ENCODE data around the gene CFAP97. TPM values are rescaled to one million over a fixed set of nuclear protein-coding genes. Genes with fewer than 3 reads are reported as not detected.
A peak's percentile ranks its signal among the peaks of the same experiment; 100 is the strongest.
"Not testable (repeated sequence)": the region's sequence is repeated elsewhere in the genome, so short reads cannot be mapped to it uniquely, and the experiment has no call there.

The CFAP97 gene
- polyA plus RNA-seq (ENCODE audit: insufficient read length in 10 of 10) = 10 to 100 TPM; 22.4 to 40.9 (median 28.8) TPM
- long read RNA-seq, donor 1, partial matches to known transcripts = 8 of 9 reads
- long read RNA-seq, donor 1, other reads (novel, unspliced or antisense) = 0 of 9 reads
- long read RNA-seq, donor 2, full-length matches to known transcripts = 2 of 2 reads
- long read RNA-seq, donor 2, partial matches to known transcripts = 0 of 2 reads
- long read RNA-seq, donor 2, other reads (novel, unspliced or antisense) = 0 of 2 reads
- long read RNA-seq, donor 3 = 0 reads
- long read RNA-seq, donor 4, full-length matches to known transcripts = 5 of 5 reads
- long read RNA-seq, donor 4, partial matches to known transcripts = 0 of 5 reads
- long read RNA-seq, donor 4, other reads (novel, unspliced or antisense) = 0 of 5 reads
- long read RNA-seq, donor 5, full-length matches to known transcripts = 3 of 3 reads
- long read RNA-seq, donor 5, partial matches to known transcripts = 0 of 3 reads
- long read RNA-seq, donor 5, other reads (novel, unspliced or antisense) = 0 of 3 reads
- long read RNA-seq, donor 6, full-length matches to known transcripts = 7 of 7 reads
- long read RNA-seq, donor 6, partial matches to known transcripts = 0 of 7 reads
- long read RNA-seq, donor 6, other reads (novel, unspliced or antisense) = 0 of 7 reads
- long read RNA-seq, donor 7, full-length matches to known transcripts = 4 of 4 reads
- long read RNA-seq, donor 7, partial matches to known transcripts = 0 of 4 reads
- long read RNA-seq, donor 7, other reads (novel, unspliced or antisense) = 0 of 4 reads
- long read RNA-seq, donor 8, full-length matches to known transcripts = 3 of 9 reads
- long read RNA-seq, donor 8, partial matches to known transcripts = 6 of 9 reads
- long read RNA-seq, donor 8, other reads (novel, unspliced or antisense) = 0 of 9 reads
- long read RNA-seq, donor 9, full-length matches to known transcripts = 1 of 1 reads
- long read RNA-seq, donor 9, partial matches to known transcripts = 0 of 1 reads
- long read RNA-seq, donor 9, other reads (novel, unspliced or antisense) = 0 of 1 reads

- DNase-seq = peak; percentile 88 to 96 (median 91)
These were observed at the start of gene CFAP97 for GRCh38 chr4:185203486-185204237. CFAP97 (minus strand) TSS chr4:185204000; CDS start chr4:185191196, 12,804 bp downstream.

DNA sequence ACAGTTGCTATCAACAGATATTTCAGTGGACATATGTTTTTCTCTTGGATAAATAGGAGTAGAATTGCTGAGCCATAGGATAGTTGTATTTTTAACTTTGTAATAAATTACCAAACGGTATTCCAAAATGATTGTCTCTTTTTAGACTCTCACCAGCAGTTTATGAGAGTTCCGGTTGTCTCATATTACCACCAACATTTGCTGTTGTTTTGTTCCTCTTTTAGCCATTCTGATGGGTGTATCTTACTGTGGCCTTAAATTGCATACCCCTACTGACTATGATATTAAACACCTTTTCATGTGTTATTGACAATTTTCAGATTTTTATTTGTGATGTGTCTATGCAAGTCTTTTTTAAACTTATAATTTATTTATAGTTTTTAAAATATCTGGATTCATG is 45.3 kb upstream of the CFAP97 start:
- DNase-seq = no peak

- no peak for DNase-seq
These were observed 44.7 kb upstream of the CFAP97 start for GRCh38 chr4:185248393-185249039.

DNA sequence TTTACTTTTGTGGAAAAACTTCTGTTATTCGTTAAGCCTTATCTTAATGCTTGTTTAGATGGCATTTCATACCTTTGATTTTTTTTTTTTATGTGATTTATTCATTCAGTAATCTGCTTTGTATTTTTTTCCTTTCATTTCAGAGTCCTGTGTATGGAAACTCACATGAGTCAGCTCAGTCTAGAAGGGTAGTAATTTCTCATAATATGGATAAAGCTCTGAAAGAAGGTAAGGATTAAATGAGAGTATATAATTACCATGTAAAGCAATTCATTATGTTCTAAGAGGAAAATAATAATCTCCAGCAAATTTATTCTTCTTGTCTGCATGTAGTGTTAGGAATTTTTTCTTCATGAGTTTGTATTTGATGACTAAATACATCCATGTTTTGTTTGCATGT is 43.4 kb upstream of the CFAP97 start:
- DNase-seq = no peak

DNA sequence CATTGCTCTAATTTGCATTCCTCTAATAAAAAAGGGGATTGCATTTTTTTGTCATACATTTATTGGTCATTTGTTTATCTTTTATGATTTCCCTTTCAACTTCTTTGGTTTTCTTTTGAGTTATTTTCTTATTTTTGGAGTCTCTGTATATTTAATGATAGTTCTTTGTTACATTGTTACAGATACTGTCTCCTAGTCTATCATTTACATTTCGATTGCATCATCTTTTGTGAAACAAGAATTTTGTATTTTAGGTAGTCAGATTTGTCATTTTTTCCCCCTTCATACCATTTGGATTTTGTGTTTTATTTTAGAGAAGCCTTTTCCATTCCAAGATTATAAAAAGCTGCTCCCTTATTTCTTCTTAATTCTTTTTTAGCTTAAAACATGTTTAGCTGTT is 42.7 kb upstream of the CFAP97 start:
- no peak for DNase-seq

DNA sequence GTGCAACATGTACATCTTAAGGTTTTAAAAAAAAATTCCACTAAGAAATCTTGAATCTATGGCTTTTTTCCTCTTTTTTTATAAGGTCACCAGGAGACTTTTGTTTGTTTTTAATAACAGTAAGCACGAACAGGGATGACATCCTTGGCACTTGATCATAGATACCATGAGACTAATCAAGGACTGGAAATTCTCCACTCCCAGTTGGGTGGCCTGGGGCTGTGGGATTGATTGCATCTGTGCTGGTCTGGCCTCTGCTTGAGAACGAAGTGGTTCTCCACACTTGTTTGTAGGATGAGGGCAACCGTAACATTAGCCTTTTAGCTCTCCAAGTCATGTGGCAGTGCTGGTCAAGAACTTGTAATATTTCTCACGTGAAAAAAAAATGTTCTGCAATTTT is 41.0 kb upstream of the CFAP97 start:
- DNase-seq = no peak

GRCh38 chr4:185243879-185244278 is 40.1 kb upstream of the CFAP97 start:
- DNase-seq = no peak

- peak in 1 of 3 donors; percentile 27 for DNase-seq
These were observed 39.1 kb upstream of the CFAP97 start for GRCh38 chr4:185242749-185243533.

DNA sequence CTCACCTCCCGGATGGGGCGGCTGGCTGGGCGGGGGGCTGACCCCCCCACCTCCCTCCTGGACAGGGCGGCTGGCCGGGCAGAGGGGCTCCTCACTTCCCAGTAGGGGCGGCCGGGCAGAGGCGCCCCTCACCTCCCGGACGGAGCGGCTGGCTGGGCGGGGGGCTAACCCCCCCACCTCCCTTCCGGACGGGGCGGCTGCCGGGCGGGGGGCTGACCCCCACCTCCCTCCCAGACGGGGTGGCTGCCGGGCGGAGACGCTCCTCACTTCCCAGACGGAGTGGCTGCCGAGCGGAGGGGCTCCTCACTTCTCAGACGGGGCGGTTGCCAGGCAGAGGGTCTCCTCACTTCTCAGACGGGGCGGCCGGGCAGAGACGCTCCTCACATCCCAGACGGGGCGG is 36.7 kb upstream of the CFAP97 start:
- DNase-seq = not testable (repeated sequence)

DNA sequence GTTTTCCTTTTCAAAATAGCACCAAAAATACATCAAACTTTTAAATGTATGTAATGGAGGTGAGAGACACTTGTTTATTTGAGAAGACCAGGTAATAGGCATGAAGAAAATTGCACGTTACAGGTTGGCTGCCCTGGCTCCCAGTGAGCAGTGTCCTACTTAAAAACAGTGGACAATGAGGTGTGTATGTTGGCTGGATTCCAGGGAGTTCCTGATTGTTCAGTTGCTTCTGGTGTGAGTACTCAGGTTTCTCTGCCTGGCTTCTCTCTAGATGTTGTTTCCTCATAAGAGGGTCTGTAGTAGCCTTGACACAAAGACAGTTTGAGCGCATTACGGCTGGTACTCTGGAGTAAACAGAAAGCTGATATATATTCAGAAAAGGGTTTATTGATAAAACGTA is 35.0 kb upstream of the CFAP97 start:
- no peak for DNase-seq

DNA sequence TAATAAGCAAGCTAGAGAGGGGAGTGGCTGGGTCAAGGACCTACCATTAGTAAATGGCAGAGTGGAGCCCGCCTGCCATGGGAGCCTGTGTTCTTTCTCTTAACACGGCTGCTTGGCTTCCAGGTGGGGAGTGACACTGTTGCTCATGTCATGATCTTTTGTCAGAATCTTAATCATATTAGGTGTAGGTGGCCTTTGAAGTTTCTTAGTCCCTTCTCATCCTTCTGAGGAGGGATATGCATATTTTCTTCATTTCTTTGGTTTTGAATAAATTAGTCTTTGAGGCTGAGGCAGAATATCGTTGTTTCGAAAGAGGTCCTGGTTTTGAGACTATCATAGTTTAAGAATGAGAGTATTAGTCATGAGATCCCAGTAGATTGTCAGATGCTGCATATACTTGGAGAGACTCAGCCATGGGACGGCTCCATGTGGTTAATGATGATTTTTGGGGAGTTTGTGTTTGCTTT is 34.4 kb upstream of the CFAP97 start:
- no peak for DNase-seq

- peak in 2 of 3 donors; percentile 19 to 55 for DNase-seq
These were observed 33.4 kb upstream of the CFAP97 start for GRCh38 chr4:185237175-185237574.

DNA sequence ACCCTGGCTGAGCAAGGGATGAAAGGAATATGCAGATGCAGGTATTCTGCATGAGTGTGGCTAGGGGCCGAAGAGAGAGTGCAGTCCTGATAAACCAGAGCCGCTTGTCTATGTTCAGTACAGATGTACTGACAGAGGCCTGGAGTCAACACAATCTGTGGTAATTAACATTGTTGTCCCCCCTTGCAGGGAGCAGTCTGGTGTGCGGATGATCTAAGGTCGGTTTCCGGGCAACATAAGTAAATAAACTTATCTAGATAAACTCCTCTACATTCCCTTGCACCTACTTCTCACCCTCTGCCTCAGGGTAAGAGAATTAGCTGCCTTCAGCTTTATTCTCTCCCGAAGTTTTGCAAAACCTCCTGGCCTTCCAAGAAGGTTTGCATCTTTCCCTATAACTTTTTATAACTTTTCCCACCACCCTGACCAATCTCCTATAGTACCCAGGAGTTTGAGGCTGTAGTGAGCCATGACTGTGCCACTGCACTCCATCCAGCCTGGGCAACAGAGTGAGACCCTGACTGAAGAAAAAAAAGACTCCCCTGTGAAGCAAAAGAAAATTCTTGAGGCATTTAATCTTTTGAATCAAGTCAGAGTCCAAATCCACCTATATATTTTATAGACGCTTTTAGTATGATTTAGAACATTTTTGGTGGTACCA is 32.2 kb upstream of the CFAP97 start:
- DNase-seq = no peak

DNA sequence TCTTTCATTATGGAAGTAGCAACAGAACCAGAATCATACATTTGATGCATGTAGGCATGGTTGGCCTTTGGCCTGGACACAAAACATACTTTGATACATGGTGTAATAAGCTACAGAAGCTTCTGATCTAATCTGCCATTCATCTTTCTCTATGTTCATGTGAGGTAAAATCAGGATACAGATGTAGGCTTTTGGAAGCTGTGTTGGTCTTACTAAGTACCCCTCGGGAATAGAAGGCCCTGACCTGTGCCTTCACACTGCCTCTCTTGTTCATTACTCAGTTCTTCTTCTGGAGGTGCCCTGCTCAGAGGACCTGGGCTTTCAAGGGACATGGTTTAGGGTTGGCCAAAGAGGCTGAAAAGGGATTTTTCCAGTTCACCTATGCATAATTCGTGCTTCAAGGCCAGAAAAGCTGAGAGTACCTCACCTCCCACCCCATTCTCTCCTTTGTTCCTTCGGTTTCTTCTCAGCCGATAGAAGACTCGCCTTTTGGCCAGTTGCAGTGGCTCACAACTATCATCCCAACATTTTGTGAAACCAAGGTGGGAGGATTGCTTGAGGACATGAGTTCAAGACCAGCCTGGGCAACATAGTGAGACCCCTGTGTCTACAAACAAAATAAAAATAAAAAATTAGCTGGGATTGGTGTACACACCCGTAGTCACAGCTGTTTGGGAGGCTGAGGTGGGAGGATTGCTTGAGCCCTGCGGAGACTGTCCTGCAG is 31.5 kb upstream of the CFAP97 start:
- DNase-seq = no peak

DNA sequence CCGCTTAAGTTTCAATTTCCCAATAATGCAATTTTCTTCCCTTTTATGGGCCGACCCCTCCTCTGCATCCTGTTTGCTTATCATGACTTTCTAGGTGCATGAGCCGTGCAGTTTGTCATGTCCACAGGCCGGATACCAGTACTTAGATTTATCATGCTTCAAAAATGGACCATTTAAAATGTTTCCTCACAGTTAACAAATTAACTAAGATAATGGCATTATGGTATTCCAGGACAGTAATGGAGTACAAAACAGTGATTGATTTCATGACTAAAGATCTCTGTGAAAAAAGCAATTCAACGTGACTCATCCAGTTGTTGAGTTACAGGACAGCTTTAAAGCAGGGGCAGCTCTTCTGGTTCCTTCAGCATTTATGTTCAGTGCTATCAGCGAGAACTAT is 28.6 kb upstream of the CFAP97 start:
- DNase-seq = no peak

DNA sequence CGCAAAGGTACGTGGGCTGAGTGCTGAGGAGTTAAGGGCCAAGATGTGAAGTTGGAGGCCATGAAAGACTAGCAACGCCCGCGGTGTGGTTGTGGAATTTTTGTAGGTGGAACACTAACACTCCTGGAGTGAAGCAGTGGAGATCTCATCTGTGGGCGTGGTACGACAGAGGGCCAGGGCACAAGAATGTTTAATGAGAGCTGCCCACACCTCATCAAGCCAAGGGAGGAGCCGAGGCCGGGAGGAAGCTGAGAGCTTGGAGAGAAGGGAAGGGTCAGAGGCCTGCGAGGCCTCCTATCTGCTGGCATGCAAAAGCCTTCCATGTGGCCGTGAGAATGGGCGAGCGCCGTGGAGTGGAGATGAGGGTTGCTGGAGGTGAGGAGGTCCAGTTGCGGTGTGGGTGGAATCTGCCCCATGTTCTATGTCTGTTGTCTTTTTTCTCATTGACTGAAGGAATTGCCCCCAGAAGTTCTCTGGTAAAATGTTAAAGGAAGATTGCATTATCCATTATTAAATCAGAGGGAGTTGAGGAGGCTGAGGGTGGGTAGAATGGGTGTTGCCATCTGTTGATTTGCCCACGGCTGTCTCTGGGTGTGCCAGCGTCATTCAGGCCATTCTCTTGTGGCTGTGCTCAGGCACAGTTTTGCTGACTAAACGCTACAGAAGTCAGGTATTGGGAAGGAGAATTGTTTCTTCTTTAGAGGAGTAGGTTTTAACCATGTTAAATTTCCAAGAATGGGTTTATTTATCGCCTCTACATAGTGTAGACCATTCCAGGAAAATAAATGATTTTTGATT is 25.4 kb upstream of the CFAP97 start:
- no peak for DNase-seq

DNA sequence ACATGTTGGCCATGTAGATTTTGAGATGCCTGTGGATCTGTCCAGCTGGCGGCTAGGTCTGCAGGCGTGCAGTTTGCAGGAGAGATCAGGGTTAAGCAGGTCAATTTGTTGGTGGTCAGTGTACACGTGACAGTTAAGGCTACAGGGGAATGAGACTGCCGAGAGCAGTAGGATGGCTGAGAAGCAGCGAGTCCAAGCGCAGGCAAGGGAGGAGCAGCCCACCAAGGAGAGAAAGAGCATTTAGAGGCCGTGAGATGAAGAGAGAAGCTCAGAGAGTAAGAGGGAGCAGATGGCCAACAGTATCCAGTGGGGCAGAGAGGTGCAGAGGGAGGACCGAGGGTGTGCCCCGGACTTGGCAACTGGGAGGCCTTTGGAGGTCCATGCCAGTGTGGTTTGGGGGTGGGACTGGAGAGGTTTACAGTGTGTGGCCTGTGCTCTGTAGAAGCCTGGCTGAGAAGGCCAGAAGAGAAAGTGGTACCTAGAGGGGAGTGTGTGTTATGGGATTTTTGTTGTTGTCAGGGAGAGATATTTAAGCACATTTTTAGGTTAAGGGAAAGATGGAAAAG is 24.0 kb upstream of the CFAP97 start:
- DNase-seq = no peak

GRCh38 chr4:185227131-185227551 is 23.3 kb upstream of the CFAP97 start:
- DNase-seq = no peak
